ENCODE data around the gene GTF3C1. TPM values are rescaled to one million over a fixed set of nuclear protein-coding genes. Genes with fewer than 3 reads are reported as not detected.
A peak's percentile ranks its signal among the peaks of the same experiment; 100 is the strongest.

Gene GTF3C1
- total and polyA plus RNA-seq, 12 donors, result 51.0 to 225 (median 84.3) TPM

GRCh38 chr16:27531186-27531585 lies 18.5 kb downstream of the GTF3C1 start:
- Histone ChIP-seq H3K9me3 (replicated peaks in 1 of 3) (no peaks in the 10 kb centered on the region), H3K27me3 (no peaks in the 10 kb centered on the region), H3K4me3 (no peak overlapping the region), H3K27ac (no peak overlapping the region), H3K36me3 (replicated peaks in 1 of 2) (peaks cover 0 to 100% of the 10 kb centered on the region in 2 donors), H3K4me1 (replicated peaks in 1 of 2) (no peaks in the 10 kb centered on the region)
- TF ChIP-seq POLR2A (IDR thresholded peaks at IDR 0.05) (no peak), CTCF (IDR thresholded peaks at IDR 0.05) (no peak)
- 63 to 82% (median 70%) methylated on average over 2 of the region's 2 CpGs for WGBS, 4 donors
- intact Hi-C loops (cut with DNase I), result loop anchor here in 1 of 2 donors (10.0 kb wide), 1 partner anchor 46 kb away; no protein-coding TSS in a partner anchor
- DNase-seq, result no peak

GRCh38 chr16:27529962-27530361 lies 19.8 kb downstream of the GTF3C1 start:
- DNase-seq, result no peak
- TF ChIP-seq CTCF (IDR thresholded peaks at IDR 0.05), result no peak
- TF ChIP-seq POLR2A (IDR thresholded peaks at IDR 0.05), result no peak
- Histone ChIP-seq H3K27me3 (no peaks in the 10 kb centered on the region), H3K36me3 (replicated peaks in 1 of 2) (peaks cover 0 to 99% of the 10 kb centered on the region in 2 donors), H3K27ac (no peak overlapping the region), H3K4me3 (no peak overlapping the region), H3K4me1 (replicated peaks in 1 of 2) (no peaks in the 10 kb centered on the region), H3K9me3 (replicated peaks in 1 of 3) (no peaks in the 10 kb centered on the region)
- WGBS, 4 donors, result 90 to 92% (median 90%) methylated on average over 4 to 6 of the region's 6 CpGs
- intact Hi-C loops (cut with DNase I), result loop anchor here in 1 of 2 donors (10.0 kb wide), 1 partner anchor 45 kb away; no protein-coding TSS in a partner anchor

- intact Hi-C loops (cut with DNase I), result no loop called here
- 93 to 97% (median 95%) methylated on average over 4 of the region's 4 CpGs for WGBS, 4 donors
- no peak overlapping the region for H3K27ac ChIP-seq
- TF ChIP-seq CTCF (IDR thresholded peaks at IDR 0.05) (no peak), POLR2A (IDR thresholded peaks at IDR 0.05) (no peak)
- no peak overlapping the region for H3K4me3 ChIP-seq
- DNase-seq, result no peak
- peaks cover 0 to 91% of the 10 kb centered on the region in 2 donors for H3K36me3 ChIP-seq (replicated peaks in 1 of 2)
- no peaks in the 10 kb centered on the region for H3K4me1 ChIP-seq (replicated peaks in 1 of 2)
- no peaks in the 10 kb centered on the region for H3K9me3 ChIP-seq (replicated peaks in 1 of 3)
- H3K27me3 ChIP-seq, result no peaks in the 10 kb centered on the region
Measured at GRCh38 chr16:27528294-27528693, 21.4 kb downstream of the GTF3C1 start.

- H3K27me3 ChIP-seq, result no peaks in the 10 kb centered on the region
- peak in 5 of 7 donors; percentile 25 to 70 (median 44) for DNase-seq
- H3K36me3 ChIP-seq (replicated peaks in 1 of 2), result peaks cover 0 to 77% of the 10 kb centered on the region in 2 donors
- no peak overlapping the region for H3K27ac ChIP-seq
- 90 to 94% (median 92%) methylated on average over 6 of the region's 6 CpGs for WGBS, 4 donors
- no peak for TF ChIP-seq POLR2A (IDR thresholded peaks at IDR 0.05)
- no peak for TF ChIP-seq CTCF (IDR thresholded peaks at IDR 0.05)
- no peaks in the 10 kb centered on the region for H3K4me1 ChIP-seq (replicated peaks in 1 of 2)
- no peaks in the 10 kb centered on the region for H3K9me3 ChIP-seq (replicated peaks in 1 of 3)
- intact Hi-C loops (cut with DNase I), result no loop called here
- no peak overlapping the region for H3K4me3 ChIP-seq
Measured at GRCh38 chr16:27526180-27526579, 23.5 kb downstream of the GTF3C1 start.

Measured in adrenal gland (tissue), 12 donors.